Colonic mucosa (tissue), 4 donors: Measurements from ENCODE around the gene SPRYD3. TPM values are rescaled to one million over a fixed set of nuclear protein-coding genes. Genes with fewer than 3 reads are reported as not detected.

ENCODE experiments used
- DNase-seq: peaks from one replicate; pipeline ENCODE4 v3.0.0-alpha.2; 2020
- H3K27ac ChIP-seq: fragments of 200-600 bp; one replicate; pipeline ENCODE4 v1.8.0; 2021
- H3K27me3 ChIP-seq: fragments of 200-600 bp; one replicate; pipeline ENCODE4 v1.8.0; 2021
- H3K36me3 ChIP-seq: fragments of 200-600 bp; one replicate; pipeline ENCODE4 v1.8.0; 2021
- H3K4me1 ChIP-seq: fragments of 200-600 bp; one replicate; pipeline ENCODE4 v1.8.0; 2021; ENCODE audit warnings: mild to moderate bottlenecking
- H3K4me3 ChIP-seq: fragments of 200-600 bp; one replicate; pipeline ENCODE4 v1.8.0; 2021
- H3K9ac ChIP-seq, 2 donors: one replicate each; pipeline ENCODE4 v1.7.0; 2013; ENCODE audit warnings: control low read depth in 2 of 2, low read depth in 2 of 2, low read length in 2 of 2
- H3K9me3 ChIP-seq: fragments of 200-600 bp; one replicate; pipeline ENCODE4 v1.8.0; 2021
- intact Hi-C: fragments of 100-400 bp; cut with DNase I; formaldehyde crosslinking; loops from one replicate; pipeline ENCODE4 v1.14.1; 2022
- total RNA-seq, 2 donors: library from RNA; stranded (reverse); fragmentation: NEBNext Ultra II Directional in 1 of 2; extraction: Animal tissue kit (Norgen Biotek cat#: 25700) in 1 of 2; gene quantifications; one replicate each; pipeline ENCODE4 v1.2.1, GENCODE V29; 2021
- TF ChIP-seq, protein P1 (sequence below): fragments of 200-600 bp; IDR thresholded peaks from one replicate; pipeline ENCODE4 v1.8.0; 2022; ENCODE audit warnings: antibody characterized with exemption, mild to moderate bottlenecking
- donor health status: healthy.
- donor health status: DM: no; HTN: no; CAD: no.
- donor health status: DM: no; HTN: no; CAD: no.

The SPRYD3 gene
- total RNA-seq, 2 donors from 2014 or later = 32.5 to 35.0 TPM

DNA sequence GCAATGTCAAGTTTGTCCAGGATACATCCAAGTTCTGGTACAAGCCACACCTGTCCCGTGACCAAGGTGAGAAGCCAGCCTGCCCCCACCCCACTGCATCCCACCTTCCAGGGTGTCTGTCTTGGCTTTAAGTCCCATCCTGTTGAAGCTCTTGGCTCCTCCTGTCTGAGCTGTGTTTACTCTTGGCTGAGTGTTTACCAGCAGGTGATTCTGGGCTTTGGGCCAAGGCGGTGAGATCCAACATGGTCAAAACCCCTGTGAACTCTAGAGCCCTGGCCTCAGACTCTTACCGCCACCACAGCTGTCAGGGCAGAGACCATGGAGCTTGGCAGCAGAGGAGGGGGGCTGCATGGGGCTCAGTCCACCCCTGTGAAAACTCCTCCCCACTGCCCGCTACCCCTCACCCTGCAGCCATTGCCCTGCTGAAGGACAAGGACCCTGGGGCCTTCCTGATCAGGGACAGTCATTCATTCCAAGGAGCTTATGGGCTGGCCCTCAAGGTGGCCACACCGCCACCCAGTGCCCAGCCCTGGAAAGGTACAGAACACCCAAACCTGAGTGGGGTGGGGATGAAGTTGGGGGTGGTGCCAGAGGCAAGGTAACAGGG is 17.7 kb downstream of the SPRYD3 start:
- Histone ChIP-seq H3K9ac (no peak overlapping the region), H3K27me3 (no peaks in the 10 kb centered on the region), H3K4me3 (no peak overlapping the region), H3K9me3 (no peaks in the 10 kb centered on the region), H3K27ac (no peak overlapping the region), H3K4me1 (peaks cover 12% of the 10 kb centered on the region), H3K36me3 (no peaks in the 10 kb centered on the region)
- DNase-seq = peak; percentile 88
- intact Hi-C loops = no loop called here
- TF ChIP-seq, protein P1, sequence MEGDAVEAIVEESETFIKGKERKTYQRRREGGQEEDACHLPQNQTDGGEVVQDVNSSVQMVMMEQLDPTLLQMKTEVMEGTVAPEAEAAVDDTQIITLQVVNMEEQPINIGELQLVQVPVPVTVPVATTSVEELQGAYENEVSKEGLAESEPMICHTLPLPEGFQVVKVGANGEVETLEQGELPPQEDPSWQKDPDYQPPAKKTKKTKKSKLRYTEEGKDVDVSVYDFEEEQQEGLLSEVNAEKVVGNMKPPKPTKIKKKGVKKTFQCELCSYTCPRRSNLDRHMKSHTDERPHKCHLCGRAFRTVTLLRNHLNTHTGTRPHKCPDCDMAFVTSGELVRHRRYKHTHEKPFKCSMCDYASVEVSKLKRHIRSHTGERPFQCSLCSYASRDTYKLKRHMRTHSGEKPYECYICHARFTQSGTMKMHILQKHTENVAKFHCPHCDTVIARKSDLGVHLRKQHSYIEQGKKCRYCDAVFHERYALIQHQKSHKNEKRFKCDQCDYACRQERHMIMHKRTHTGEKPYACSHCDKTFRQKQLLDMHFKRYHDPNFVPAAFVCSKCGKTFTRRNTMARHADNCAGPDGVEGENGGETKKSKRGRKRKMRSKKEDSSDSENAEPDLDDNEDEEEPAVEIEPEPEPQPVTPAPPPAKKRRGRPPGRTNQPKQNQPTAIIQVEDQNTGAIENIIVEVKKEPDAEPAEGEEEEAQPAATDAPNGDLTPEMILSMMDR = no peak

DNA sequence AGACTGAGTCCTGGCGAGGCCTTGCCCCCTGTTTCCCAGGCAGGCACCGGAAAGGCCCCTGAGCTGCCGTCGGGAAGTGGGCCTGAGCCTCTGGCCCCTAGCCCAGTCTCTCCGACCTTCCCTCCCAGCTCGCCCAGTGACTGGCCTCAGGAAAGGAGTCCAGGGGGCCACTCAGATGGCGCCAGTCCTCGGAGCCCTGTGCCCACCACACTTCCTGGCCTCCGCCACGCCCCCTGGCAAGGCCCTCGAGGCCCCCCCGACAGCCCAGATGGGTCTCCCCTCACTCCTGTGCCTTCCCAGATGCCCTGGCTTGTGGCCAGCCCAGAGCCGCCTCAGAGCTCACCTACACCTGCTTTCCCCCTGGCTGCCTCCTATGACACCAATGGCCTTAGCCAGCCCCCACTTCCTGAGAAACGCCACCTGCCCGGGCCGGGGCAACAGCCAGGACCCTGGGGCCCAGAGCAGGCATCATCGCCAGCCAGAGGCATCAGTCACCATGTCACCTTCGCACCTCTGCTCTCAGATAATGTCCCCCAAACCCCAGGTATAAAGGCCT is 18.4 kb downstream of the SPRYD3 start:
- no peaks in the 10 kb centered on the region for H3K27me3 ChIP-seq
- H3K4me3 ChIP-seq = no peak overlapping the region
- no peaks in the 10 kb centered on the region for H3K9me3 ChIP-seq
- H3K9ac ChIP-seq = peak overlapping the region in 1 of 2 donors; percentile 14
- TF ChIP-seq, protein P1 = no peak
- no peak for DNase-seq
- H3K4me1 ChIP-seq = peaks cover 12% of the 10 kb centered on the region
- H3K27ac ChIP-seq = no peak overlapping the region
- intact Hi-C loops = no loop called here
- no peaks in the 10 kb centered on the region for H3K36me3 ChIP-seq

DNA sequence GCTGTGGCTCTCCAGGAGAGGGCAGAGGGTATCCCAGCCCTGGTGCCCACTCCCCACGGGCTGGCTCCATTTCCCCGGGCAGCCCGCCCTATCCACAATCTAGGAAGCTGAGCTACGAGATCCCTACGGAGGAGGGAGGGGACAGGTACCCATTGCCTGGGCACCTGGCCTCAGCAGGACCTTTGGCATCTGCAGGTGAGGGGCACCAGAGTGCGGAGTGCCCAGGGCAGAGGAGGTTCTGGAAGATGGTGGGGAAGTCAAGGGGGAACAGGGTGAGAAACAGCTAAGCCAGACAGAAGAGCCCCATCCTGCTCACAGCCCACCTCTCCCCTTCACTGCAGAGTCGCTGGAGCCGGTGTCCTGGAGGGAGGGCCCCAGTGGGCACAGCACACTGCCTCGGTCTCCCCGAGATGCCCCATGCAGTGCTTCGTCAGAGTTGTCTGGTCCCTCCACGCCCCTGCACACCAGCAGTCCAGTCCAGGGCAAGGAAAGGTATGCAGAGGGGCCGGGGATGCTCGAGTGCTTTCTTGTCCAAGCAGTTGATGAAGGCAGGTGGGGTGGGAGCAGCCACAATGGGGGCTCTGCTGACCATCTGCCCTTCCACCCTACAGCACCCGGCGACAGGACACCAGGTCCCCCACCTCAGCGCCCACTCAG is 19.0 kb downstream of the SPRYD3 start:
- Histone ChIP-seq H3K36me3 (no peaks in the 10 kb centered on the region), H3K4me1 (peaks cover 12% of the 10 kb centered on the region), H3K9ac (peak overlapping the region in 1 of 2 donors; percentile 14), H3K4me3 (no peak overlapping the region), H3K27ac (no peak overlapping the region), H3K27me3 (no peaks in the 10 kb centered on the region), H3K9me3 (no peaks in the 10 kb centered on the region)
- intact Hi-C loops = no loop called here
- TF ChIP-seq, protein P1 = no peak
- no peak for DNase-seq

DNA sequence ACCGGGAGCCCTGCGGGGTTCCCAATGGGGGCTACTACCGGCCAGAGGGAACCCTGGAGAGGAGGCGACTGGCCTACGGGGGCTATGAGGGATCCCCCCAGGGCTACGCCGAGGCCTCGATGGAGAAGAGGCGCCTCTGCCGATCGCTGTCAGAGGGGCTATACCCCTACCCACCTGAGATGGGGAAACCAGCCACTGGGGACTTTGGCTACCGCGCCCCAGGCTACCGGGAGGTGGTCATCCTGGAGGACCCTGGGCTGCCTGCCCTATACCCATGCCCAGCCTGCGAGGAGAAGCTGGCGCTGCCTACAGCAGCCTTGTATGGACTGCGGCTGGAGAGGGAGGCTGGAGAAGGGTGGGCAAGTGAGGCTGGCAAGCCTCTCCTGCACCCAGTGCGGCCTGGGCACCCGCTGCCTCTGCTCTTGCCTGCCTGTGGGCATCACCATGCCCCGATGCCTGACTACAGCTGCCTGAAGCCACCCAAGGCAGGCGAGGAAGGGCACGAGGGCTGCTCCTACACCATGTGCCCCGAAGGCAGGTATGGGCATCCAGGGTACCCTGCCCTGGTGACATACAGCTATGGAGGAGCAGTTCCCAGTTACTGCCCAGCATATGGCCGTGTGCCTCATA is 19.6 kb downstream of the SPRYD3 start:
- TF ChIP-seq, protein P1 = no peak
- no peak overlapping the region for H3K4me3 ChIP-seq
- no peaks in the 10 kb centered on the region for H3K27me3 ChIP-seq
- H3K27ac ChIP-seq = no peak overlapping the region
- peaks cover 12% of the 10 kb centered on the region for H3K4me1 ChIP-seq
- no peak overlapping the region for H3K9ac ChIP-seq
- no peak for DNase-seq
- H3K36me3 ChIP-seq = no peaks in the 10 kb centered on the region
- intact Hi-C loops = no loop called here
- no peaks in the 10 kb centered on the region for H3K9me3 ChIP-seq

DNA sequence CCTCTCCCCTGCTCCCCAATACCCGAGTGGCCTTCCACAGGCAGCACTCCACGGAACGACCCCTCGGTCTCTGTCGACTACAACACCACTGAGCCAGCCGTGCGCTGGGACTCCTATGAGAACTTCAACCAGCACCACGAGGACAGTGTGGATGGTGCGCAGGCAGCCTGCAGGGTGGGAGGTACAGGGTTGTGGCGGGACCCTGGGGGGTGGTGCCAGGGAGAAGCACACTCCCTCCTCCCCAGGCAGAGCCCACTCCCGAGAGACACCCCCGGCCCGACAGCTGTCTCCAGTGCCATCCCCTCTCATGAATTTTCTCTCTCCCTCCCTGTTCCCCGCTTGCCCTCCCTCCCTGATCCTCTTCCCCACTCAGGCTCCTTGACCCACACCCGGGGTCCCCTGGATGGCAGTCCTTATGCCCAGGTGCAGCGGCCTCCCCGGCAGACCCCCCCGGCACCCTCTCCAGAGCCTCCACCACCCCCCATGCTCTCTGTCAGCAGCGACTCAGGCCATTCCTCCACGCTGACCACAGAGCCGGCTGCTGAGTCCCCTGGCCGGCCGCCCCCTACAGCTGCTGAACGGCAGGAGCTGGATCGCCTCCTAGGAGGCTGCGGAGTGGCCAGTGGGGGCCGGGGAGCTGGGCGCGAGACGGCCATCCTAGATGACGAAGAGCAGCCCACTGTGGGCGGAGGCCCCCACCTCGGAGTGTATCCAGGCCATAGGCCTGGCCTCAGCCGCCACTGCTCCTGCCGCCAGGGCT is 20.3 kb downstream of the SPRYD3 start:
- TF ChIP-seq, protein P1 = no peak
- Histone ChIP-seq H3K27ac (no peak overlapping the region), H3K36me3 (no peaks in the 10 kb centered on the region), H3K9ac (no peak overlapping the region), H3K9me3 (no peaks in the 10 kb centered on the region), H3K4me1 (peaks cover 12% of the 10 kb centered on the region), H3K27me3 (no peaks in the 10 kb centered on the region), H3K4me3 (no peak overlapping the region)
- no peak for DNase-seq
- intact Hi-C loops = no loop called here
